GM19397 (cell line): ENCODE measurements around the gene SUN1.
"Not testable (repeated sequence)": the region's sequence is repeated elsewhere in the genome, so short reads cannot be mapped to it uniquely, and the experiment has no call there.

Source experiments
- ATAC-seq: cut with Tn5 transposase; IDR thresholded peaks from one replicate; pipeline ENCODE4 v1.9.1; 2021; ENCODE audit warnings: mild to moderate bottlenecking, moderate library complexity; ENCODE audit not compliant: unreplicated experiment

SUN1 gene

GRCh38 chr7:831596-832166, 595 bp upstream of the SUN1 start:
- no peak for ATAC-seq

- ATAC-seq, result no peak
These were observed 720 bp downstream of the SUN1 start for GRCh38 chr7:832968-833424.

GRCh38 chr7:833601-834258, 1.5 kb downstream of the SUN1 start:
- no peak for ATAC-seq

GRCh38 chr7:834277-834676, 2.0 kb downstream of the SUN1 start:
- no peak for ATAC-seq

- no peak for ATAC-seq
These were observed 2.7 kb downstream of the SUN1 start for GRCh38 chr7:835021-835420.

GRCh38 chr7:835485-836401, 3.5 kb downstream of the SUN1 start:
- no peak for ATAC-seq

- no peak for ATAC-seq
These were observed 4.2 kb downstream of the SUN1 start for GRCh38 chr7:836429-836828.

- no peak for ATAC-seq
These were observed 4.7 kb downstream of the SUN1 start for GRCh38 chr7:837001-837400.

- ATAC-seq, result no peak
These were observed 7.8 kb downstream of the SUN1 start for GRCh38 chr7:840001-840600.

- no peak for ATAC-seq
These were observed 9.7 kb downstream of the SUN1 start for GRCh38 chr7:841943-842342.

- ATAC-seq, result no peak
These were observed 10.3 kb downstream of the SUN1 start for GRCh38 chr7:842431-843031.

- no peak for ATAC-seq
These were observed 11.0 kb downstream of the SUN1 start for GRCh38 chr7:843230-843629.

GRCh38 chr7:844043-844442, 11.8 kb downstream of the SUN1 start:
- ATAC-seq, result no peak

GRCh38 chr7:844514-844913, 12.2 kb downstream of the SUN1 start:
- ATAC-seq, result no peak

GRCh38 chr7:845091-845490, 12.8 kb downstream of the SUN1 start:
- ATAC-seq, result no peak

- ATAC-seq, result no peak
These were observed 13.5 kb downstream of the SUN1 start for GRCh38 chr7:845731-846130.

- ATAC-seq, result not testable (repeated sequence)
These were observed 14.8 kb downstream of the SUN1 start for GRCh38 chr7:846958-847650.

- not testable (repeated sequence) for ATAC-seq
These were observed 15.5 kb downstream of the SUN1 start for GRCh38 chr7:847728-848127.

GRCh38 chr7:849145-849544, 16.9 kb downstream of the SUN1 start:
- ATAC-seq, result no peak

GRCh38 chr7:849781-850180, 17.5 kb downstream of the SUN1 start:
- no peak for ATAC-seq
